ENCODE results near the gene CLEC4A. TPM values are rescaled to one million over a fixed set of nuclear protein-coding genes. Genes with fewer than 3 reads are reported as not detected.
A peak's percentile ranks its signal among the peaks of the same experiment; 100 is the strongest.
"Not testable (repeated sequence)": the region's sequence is repeated elsewhere in the genome, so short reads cannot be mapped to it uniquely, and the experiment has no call there.

Gene CLEC4A
- total RNA-seq, 2 donors from 2014 or later, result 0.95 TPM; not detected in 1

DNA sequence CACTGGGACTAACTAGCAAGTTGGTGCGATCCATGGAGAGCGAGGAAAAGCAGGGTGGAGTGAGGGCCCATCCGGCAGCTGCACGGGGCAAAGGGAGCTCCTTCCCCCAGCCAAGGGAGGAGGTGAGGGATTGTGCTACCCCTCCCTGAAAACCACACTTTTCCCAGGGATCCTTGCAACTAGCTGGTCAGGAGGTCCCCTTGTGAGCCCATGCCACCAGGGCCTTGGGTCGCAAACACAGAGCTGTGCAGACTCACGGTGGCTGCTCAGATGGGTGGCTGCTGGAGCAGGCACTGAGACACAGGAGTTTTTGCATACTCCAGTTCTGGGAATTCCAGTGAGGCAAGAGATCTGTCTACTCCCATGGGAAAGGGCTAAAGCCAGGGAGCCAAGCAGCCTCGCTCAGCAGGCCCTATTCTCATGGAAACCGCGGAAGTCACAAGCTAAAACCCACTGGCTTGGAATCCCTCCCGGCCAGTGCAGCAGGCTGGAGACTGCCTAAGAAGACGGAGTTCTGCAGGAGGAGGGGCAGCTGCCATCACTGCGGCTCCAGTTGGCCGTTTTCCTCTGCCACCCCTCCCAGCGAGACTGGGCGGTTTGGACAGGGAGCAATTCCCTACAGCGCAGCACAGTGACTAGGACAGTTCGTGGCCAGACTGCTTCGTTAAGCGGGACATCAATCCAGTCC is 22.5 kb downstream of the CLEC4A start:
- Mint-ChIP-seq H3K4me1 (ENCODE audit: low read depth) (no peaks in the 10 kb centered on the region), H3K36me3 (ENCODE audit: insufficient read depth in 2 of 2) (peaks cover 0 to 2% of the 10 kb centered on the region in 2 donors), H3K4me3 (no peak overlapping the region), H3K27me3 (ENCODE audit: low read depth) (no peaks in the 10 kb centered on the region), H3K9me3 (no peaks in the 10 kb centered on the region), H3K27ac (no peak overlapping the region)
- DNase-seq (no peak), ATAC-seq (replicated peaks in 1 of 2) (no peak)

DNA sequence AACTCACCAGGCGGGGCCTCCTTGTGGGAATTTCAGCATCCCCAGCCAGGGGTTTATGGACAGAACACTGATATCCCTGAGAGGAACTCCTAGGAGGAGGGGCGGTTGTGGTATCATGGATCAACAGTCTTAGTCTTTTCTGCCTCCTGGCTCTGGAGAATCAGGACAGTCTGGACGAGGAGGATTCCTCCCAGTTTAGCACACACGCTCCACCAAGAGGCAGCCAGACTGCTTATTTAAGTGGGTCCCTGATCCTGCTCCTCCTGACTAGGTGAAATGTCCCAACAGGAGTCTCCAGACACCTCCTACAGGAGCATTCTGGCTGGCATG is 23.0 kb downstream of the CLEC4A start:
- Mint-ChIP-seq H3K9me3 (no peaks in the 10 kb centered on the region), H3K4me1 (ENCODE audit: low read depth) (no peaks in the 10 kb centered on the region), H3K4me3 (no peak overlapping the region), H3K27me3 (ENCODE audit: low read depth) (no peaks in the 10 kb centered on the region), H3K36me3 (ENCODE audit: insufficient read depth in 2 of 2) (peaks cover 0 to 2% of the 10 kb centered on the region in 2 donors), H3K27ac (no peak overlapping the region)
- no peak for DNase-seq
- no peak for ATAC-seq (replicated peaks in 1 of 2)

DNA sequence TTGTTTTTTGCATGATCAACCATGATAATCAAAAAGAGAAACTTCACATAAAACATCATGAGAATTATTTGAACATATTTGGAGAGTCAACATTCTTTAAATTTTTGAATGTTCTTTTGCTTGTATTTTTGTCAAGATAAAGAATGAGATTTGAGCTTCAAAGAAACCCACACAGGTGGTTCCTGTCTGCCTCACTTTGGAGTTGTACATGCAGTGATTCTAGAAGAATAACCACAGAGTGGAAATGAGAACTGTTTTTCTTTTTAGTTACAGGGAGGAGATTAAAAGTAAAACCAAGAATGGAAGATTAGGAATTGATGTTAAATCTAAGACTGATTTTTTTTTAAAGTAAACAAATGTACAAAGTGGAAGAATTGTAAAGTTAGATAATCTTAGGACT is 31.1 kb downstream of the CLEC4A start:
- Mint-ChIP-seq H3K27me3 (ENCODE audit: low read depth) (no peaks in the 10 kb centered on the region), H3K4me3 (no peak overlapping the region), H3K27ac (no peak overlapping the region), H3K4me1 (ENCODE audit: low read depth) (peaks cover 22% of the 10 kb centered on the region), H3K36me3 (ENCODE audit: insufficient read depth in 2 of 2) (no peaks in the 10 kb centered on the region), H3K9me3 (peaks cover 0 to 1% of the 10 kb centered on the region in 2 donors)
- no peak for ATAC-seq (replicated peaks in 1 of 2)
- DNase-seq, result no peak

DNA sequence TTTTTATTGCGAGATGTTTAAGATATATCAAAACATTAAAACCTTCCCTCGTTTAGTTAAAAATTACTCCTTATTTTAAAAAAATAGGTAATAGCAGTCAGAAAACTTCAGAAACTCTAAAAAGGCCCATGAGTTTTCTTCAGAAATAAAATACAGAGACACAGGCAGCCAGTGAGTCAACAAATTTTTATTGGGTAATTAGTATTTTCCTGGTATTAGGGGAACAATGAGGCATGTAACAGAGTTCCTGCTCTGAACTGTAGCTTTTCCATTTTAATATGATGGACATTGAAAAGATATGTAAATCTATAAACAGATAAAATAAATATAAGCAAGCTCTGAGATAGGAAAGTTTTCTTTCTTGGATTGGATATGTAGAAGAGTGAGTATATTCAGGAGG is 33.0 kb downstream of the CLEC4A start:
- Mint-ChIP-seq H3K4me1 (ENCODE audit: low read depth) (peaks cover 22% of the 10 kb centered on the region), H3K9me3 (peaks cover 0 to 1% of the 10 kb centered on the region in 2 donors), H3K27ac (no peak overlapping the region), H3K4me3 (no peak overlapping the region), H3K36me3 (ENCODE audit: insufficient read depth in 2 of 2) (no peaks in the 10 kb centered on the region), H3K27me3 (ENCODE audit: low read depth) (no peaks in the 10 kb centered on the region)
- DNase-seq (no peak), ATAC-seq (replicated peaks in 1 of 2) (no peak)

DNA sequence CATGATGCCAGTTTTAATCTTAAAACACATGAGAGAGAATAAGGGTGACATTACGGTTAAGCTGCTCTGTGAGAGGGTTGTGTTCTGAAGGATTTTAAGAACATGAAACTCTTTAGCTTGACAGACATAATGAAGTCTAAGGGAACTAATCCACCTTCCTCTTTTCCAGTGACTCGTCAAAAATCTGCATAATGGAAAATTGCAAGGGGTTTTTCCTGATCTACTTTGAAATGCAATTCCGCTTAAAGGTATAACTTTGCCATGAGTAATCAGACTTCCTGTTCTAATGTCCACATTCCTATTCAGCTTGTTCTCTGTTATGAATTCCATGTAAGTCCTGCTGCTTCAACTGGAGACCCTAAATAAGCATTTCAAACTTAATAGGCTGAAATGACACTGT is 33.4 kb downstream of the CLEC4A start, which contains the start of gene ZNF705A:
Gene ZNF705A, plus strand, starts transcription at position 171 of the 400 bp plus-strand sequence. CDS start 15,611 bp downstream, outside the sequence.
- Mint-ChIP-seq H3K36me3 (ENCODE audit: insufficient read depth in 2 of 2) (no peaks in the 10 kb centered on the region), H3K27me3 (ENCODE audit: low read depth) (no peaks in the 10 kb centered on the region), H3K4me3 (no peak within 1 kb of the TSS), H3K9me3 (peaks cover 0 to 1% of the 10 kb centered on the region in 2 donors), H3K4me1 (ENCODE audit: low read depth) (peaks cover 22% of the 10 kb centered on the region), H3K27ac (no peak within 1 kb of the TSS)
- DNase-seq, result no peak
- ATAC-seq (replicated peaks in 1 of 2), result no peak

DNA sequence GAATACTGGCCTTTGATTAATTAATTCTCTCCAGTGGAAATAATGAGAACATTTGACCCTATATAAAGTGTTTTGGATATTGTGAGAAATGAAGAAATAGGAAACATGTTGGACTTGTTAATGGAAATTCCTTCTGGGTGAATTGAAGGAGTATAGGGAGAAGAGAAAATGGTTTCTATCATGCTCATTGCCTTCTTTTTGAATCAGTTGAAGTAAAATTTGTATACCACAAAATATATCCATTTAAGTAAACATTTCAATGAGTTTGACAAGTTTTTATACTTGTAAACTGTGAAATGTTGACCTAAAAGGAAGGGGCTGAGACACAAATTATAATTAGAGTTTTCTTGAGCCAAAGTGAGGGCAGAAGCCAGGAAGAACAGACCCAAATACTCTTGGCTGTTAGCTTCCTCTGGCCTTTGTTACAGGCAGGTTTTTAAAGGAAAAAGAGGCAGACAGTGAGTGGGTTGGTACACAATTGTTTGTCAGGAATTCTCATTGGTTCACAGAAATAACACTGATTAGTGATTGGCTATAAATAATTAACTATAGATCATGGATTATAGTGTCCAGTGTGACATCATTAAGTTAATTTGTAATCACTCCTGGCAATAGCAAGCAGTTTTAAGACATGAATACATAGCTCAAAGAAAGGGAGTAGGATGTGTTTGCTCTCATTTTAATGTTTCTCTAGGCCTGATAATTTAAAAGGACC is 34.2 kb downstream of the CLEC4A start:
- Mint-ChIP-seq H3K36me3 (ENCODE audit: insufficient read depth in 2 of 2) (no peaks in the 10 kb centered on the region), H3K4me3 (no peak overlapping the region), H3K4me1 (ENCODE audit: low read depth) (peaks cover 22% of the 10 kb centered on the region), H3K9me3 (peaks cover 0 to 1% of the 10 kb centered on the region in 2 donors), H3K27me3 (ENCODE audit: low read depth) (no peaks in the 10 kb centered on the region), H3K27ac (no peak overlapping the region)
- DNase-seq, result no peak
- no peak for ATAC-seq (replicated peaks in 1 of 2)

DNA sequence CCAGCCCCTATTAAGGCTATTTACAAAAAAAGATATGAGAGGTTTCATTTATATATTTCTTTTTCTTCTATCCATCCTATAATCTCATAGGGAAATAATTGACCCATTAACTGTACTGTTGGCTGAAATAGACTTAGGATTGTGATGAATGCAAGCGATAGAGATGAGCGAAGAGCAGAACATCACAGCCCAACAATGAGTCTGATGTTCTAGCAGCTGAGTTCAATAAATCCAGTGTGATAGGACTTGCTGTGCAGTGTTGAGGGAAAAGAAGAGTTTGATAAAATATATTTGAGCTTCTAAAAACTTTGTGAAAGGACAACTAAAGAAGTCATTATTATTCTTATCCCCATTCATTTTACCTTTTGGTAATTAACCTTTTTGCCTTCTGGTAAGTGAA is 49.5 kb downstream of the CLEC4A start:
- H3K4me1 Mint-ChIP-seq (ENCODE audit: low read depth); H3K36me3 Mint-ChIP-seq (ENCODE audit: insufficient read depth in 2 of 2); H3K27ac Mint-ChIP-seq; ATAC-seq (replicated peaks in 1 of 2); H3K9me3 Mint-ChIP-seq; H3K27me3 Mint-ChIP-seq (ENCODE audit: low read depth); H3K4me3 Mint-ChIP-seq; DNase-seq: not testable (repeated sequence)

DNA sequence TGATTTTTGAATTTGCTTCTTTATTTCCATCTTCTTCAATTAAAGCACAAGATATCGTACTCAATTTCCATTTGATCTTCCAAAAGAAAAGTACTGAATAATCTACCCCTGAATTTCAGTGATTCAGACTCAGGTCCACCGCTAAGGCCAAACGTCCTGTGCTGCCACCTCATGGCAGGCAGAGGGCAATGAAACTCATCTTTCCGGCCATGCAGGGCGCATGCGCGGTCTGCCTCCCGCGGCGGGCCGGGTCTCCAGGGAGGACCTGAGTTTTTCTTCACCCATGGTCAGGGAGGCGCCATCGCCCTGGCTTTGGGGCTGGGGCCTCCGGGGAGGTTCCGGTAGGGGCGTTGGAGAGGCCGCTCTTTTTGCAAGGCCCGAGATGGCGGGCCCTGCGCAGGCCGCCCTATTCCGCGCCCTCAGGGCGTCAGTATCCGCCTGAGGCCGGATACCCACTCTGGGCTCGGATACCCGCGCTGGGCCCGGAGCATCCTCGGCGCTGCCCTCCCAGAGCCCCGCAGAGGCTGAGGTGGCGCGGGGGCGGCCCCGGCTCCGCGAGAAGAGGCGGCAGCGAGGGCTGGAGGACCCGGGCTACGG is 56.7 kb downstream of the CLEC4A start:
- H3K36me3 Mint-ChIP-seq (ENCODE audit: insufficient read depth in 2 of 2); H3K4me1 Mint-ChIP-seq (ENCODE audit: low read depth); H3K27me3 Mint-ChIP-seq (ENCODE audit: low read depth); H3K9me3 Mint-ChIP-seq: not testable (repeated sequence)
- H3K27ac Mint-ChIP-seq, result peak overlapping the region; percentile 15
- peak overlapping the region; percentile 83 to 84 for H3K4me3 Mint-ChIP-seq
- DNase-seq (peak; percentile 77 to 79), ATAC-seq (replicated peaks in 1 of 2) (peak; percentile 94 to 99)

DNA sequence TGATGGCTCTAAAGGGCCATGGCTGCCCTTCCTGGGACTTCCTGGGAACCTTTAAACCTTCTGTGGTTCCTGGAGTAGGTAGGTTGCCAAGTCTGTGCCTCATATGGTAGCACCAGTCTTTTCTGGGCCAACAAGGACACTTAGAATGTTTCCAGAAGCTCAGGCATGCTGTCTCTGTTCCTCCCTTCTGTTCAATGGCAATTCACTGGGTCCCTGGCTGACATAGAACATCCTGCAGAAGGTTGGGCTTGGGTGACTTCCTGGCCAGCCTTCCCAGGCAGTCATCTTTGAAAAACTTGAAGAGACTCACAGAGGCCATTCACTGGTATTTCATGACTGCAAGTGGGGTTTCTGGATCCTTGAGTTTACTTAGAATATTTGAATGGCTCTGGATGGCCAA is 57.9 kb downstream of the CLEC4A start:
- Mint-ChIP-seq H3K27ac (peak overlapping the region; percentile 85), H3K4me3 (peak overlapping the region; percentile 83 to 88)
- DNase-seq; H3K4me1 Mint-ChIP-seq (ENCODE audit: low read depth); H3K9me3 Mint-ChIP-seq; H3K27me3 Mint-ChIP-seq (ENCODE audit: low read depth); H3K36me3 Mint-ChIP-seq (ENCODE audit: insufficient read depth in 2 of 2); ATAC-seq (replicated peaks in 1 of 2): not testable (repeated sequence)

DNA sequence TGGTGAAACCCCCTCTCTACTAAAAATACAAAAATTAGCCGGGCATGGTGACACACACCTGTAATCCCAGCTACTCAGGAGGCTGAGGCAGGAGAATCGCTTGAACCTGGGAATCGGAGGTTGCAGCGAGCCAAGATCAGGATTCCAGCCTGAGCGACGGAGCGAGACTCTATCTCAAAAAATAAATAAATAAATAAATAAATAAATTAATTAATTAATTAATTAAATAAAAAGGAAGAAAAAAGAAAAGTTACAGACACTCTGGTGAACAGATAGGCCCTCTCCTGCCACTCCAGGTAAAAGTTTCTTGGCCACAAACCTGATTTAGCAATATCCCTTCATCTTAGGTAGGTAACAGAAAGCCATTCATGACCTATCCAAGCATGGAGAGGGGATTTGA is 59.5 kb downstream of the CLEC4A start:
- not testable (repeated sequence) for H3K9me3 Mint-ChIP-seq; H3K36me3 Mint-ChIP-seq (ENCODE audit: insufficient read depth in 2 of 2); H3K4me1 Mint-ChIP-seq (ENCODE audit: low read depth); ATAC-seq (replicated peaks in 1 of 2); DNase-seq; H3K27ac Mint-ChIP-seq; H3K27me3 Mint-ChIP-seq (ENCODE audit: low read depth); H3K4me3 Mint-ChIP-seq

DNA sequence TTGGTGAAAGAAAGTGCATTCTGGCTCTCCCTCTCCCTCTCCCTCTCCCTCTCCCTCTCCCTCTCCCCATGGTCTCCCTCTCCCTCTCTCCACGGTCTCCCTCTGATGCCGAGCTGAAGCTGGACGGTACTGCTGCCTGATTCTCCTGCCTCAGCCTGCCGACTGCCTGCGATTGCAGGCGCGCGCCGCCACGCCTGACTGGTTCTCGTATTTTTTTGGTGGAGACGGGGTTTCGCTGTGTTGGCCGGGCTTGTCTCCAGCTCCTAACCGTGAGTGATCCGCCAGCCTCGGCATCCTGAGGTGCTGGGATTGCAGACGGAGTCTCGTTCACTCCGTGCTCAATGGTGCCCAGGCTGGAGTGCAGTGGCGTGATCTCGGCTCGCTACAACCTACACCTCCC is 59.9 kb downstream of the CLEC4A start:
- H3K9me3 Mint-ChIP-seq, DNase-seq: not testable (repeated sequence)

DNA sequence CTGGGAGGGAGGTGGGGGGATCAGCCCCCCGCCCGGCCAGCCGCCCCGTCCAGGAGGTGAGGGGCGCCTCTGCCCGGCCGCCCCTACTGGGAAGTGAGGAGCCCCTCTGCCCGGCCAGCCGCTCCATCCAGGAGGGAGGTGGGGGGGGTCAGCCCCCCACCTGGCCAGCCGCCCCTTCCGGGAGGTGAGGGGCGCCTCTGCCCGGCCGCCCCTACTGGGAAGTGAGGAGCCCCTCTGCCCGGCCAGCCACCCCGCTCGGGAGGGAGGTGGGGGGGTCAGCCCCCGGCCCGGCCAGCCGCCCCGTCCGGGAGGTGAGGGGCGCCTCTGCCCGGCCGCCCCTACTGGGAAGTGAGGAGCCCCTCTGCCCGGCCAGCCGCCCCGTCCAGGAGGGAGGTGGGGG is 60.8 kb downstream of the CLEC4A start:
- not testable (repeated sequence) for H3K4me1 Mint-ChIP-seq (ENCODE audit: low read depth); ATAC-seq (replicated peaks in 1 of 2); DNase-seq; H3K36me3 Mint-ChIP-seq (ENCODE audit: insufficient read depth in 2 of 2); H3K27me3 Mint-ChIP-seq (ENCODE audit: low read depth); H3K27ac Mint-ChIP-seq; H3K9me3 Mint-ChIP-seq; H3K4me3 Mint-ChIP-seq

More for the DNA sequence above, 59.9 kb downstream of the CLEC4A start:
- not testable (repeated sequence) for H3K36me3 Mint-ChIP-seq (ENCODE audit: insufficient read depth in 2 of 2); H3K4me3 Mint-ChIP-seq; H3K27ac Mint-ChIP-seq; H3K4me1 Mint-ChIP-seq (ENCODE audit: low read depth); ATAC-seq (replicated peaks in 1 of 2); H3K27me3 Mint-ChIP-seq (ENCODE audit: low read depth)

DNA sequence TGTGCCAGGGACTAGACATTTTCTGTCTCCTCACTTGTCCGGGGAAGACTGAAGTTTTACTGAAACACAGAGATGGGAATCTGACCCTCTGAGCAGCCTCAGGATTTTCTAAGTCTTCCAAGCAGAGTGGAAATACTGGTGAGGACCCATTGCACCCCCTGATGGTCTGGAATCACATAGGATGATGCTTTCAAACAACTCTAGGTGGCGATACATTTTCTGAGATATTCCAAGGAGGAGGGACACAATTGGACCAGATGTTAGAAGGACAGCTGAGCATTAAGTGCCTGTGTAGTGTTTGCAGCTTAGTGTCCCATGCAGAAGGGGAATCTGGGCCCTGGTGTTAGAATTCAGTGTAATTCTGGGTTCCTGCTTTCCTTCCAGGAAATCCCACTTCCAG is 64.7 kb downstream of the CLEC4A start:
- H3K27me3 Mint-ChIP-seq (ENCODE audit: low read depth); H3K36me3 Mint-ChIP-seq (ENCODE audit: insufficient read depth in 2 of 2); H3K27ac Mint-ChIP-seq; DNase-seq; H3K4me3 Mint-ChIP-seq; H3K4me1 Mint-ChIP-seq (ENCODE audit: low read depth); H3K9me3 Mint-ChIP-seq; ATAC-seq (replicated peaks in 1 of 2): not testable (repeated sequence)

Data from activated T-cell treated with anti-CD3 and anti-CD28 coated beads, Interleukin-2, amount 50 U/mL, for 72 hours (primary cell).